K562 (cell line): Measurements from ENCODE around the gene SHISA4. TPM values are rescaled to one million over a fixed set of nuclear protein-coding genes. Genes with fewer than 3 reads are reported as not detected.

Experiments used
- ATAC-seq: fragments of 200-7000 bp; cut with Tn5 transposase; 3 replicates; pipeline ENCODE4 v1.9.1; 2020; ENCODE audit warnings: moderate library complexity
- BruUV-seq: library from RNA; stranded (reverse); fragments of 400-500 nt; replicated peaks from 2 replicates; lab custom pipeline; 2021; lab: Mats Ljungman, UMichigan
- CTCF ChIA-PET: fragments of 300-600 bp; formaldehyde crosslinking; extraction: SDS; loops from one replicate; lab custom pipeline; 2021; ENCODE audit warnings: low intra/inter-chr PET ratio; lab: Yijun Ruan, JAX
- POLR2A ChIA-PET: fragments of 300-600, 350-650 bp; sonication (Branson Sonifier 250); formaldehyde crosslinking; extraction: SDS; loops from one replicate; lab custom pipeline; 2021; ENCODE audit warnings: antibody characterized with exemption, inconsistent platforms; lab: Yijun Ruan, JAX
- DNase-seq, 4 experiments: peaks; one replicate each; pipeline versions ENCODE4 v3.0.0 to v3.0.0-alpha.2; 2011 to 2018; ENCODE audit warnings: low spot score in 3 of 4, mixed read lengths in 3 of 4; ENCODE audit errors: extremely low read depth in 1 of 4
- FAIRE-seq: peaks from 2 replicates; lab custom pipeline; 2011; peaks lifted over from hg19 to GRCh38; lab: Jason Lieb, UNC
- H2AFZ ChIP-seq: 2 replicates; pipeline ENCODE4 v1.6.0; 2011; ENCODE audit warnings: low read depth, low read length, control low read depth, inconsistent platforms
- H3K27ac ChIP-seq: fragments of 200-600 bp; 3 replicates; pipeline ENCODE4 v1.8.0; 2011; ENCODE audit warnings: low read depth, mild to moderate bottlenecking, control low read depth, inconsistent platforms, low read length, moderate library complexity, mixed read lengths; ENCODE audit errors: extremely low read depth
- H3K27me3 ChIP-seq, 2 experiments: fragments of 300-600 bp in 1 of 2; 2 replicates in 1 of 2; 3 replicates in 1 of 2; pipeline versions ENCODE4 v1.6.0 to v1.8.0; 2011; ENCODE audit warnings: inconsistent platforms in 2 of 2, low read length in 2 of 2, mild to moderate bottlenecking in 1 of 2, mixed read lengths in 1 of 2, moderate library complexity in 1 of 2; ENCODE audit not compliant: control insufficient read depth in 2 of 2, insufficient read depth in 2 of 2
- H3K36me3 ChIP-seq: fragments of 300-600 bp; 3 replicates; pipeline ENCODE4 v1.8.0; 2011; ENCODE audit warnings: mild to moderate bottlenecking, low read length, inconsistent platforms; ENCODE audit not compliant: control insufficient read depth, insufficient read depth
- H3K4me1 ChIP-seq, 2 experiments: fragments of 200-600 bp in 1 of 2; replicated peaks in 1 of 2; 2 replicates in 1 of 2; 3 replicates in 1 of 2; pipeline versions ENCODE4 v1.5.1 to v1.8.0; 2011; ENCODE audit warnings: inconsistent platforms in 2 of 2, low read length in 2 of 2, mild to moderate bottlenecking in 1 of 2, mixed read lengths in 1 of 2, moderate library complexity in 1 of 2; ENCODE audit not compliant: control insufficient read depth in 2 of 2, insufficient read depth in 2 of 2
- H3K4me2 ChIP-seq: 2 replicates; pipeline ENCODE4 v1.6.1; 2011; ENCODE audit warnings: low read length, control low read depth, inconsistent platforms, mixed read lengths; ENCODE audit not compliant: insufficient read depth
- H3K4me3 ChIP-seq: fragments of 200-600 bp; sonication (generic), shearing (Covaris generic); 2 replicates; pipeline ENCODE4 v1.5.1; 2016; ENCODE audit warnings: control low read depth, inconsistent platforms
- H3K79me2 ChIP-seq: fragments of 200-600 bp; 3 replicates; pipeline ENCODE4 v1.8.0; 2011; ENCODE audit warnings: low read length, inconsistent platforms; ENCODE audit not compliant: control insufficient read depth, insufficient read depth
- H3K9ac ChIP-seq, 2 experiments: 2 replicates each; pipeline versions ENCODE4 v1.6.0 to v1.6.1; 2011; ENCODE audit warnings: low read depth in 2 of 2, low read length in 2 of 2, control low read depth in 1 of 2, inconsistent platforms in 1 of 2, mild to moderate bottlenecking in 1 of 2, mixed read lengths in 1 of 2; ENCODE audit not compliant: insufficient read depth in 1 of 2
- H3K9me1 ChIP-seq: one replicate; pipeline ENCODE4 v1.6.0; 2011; ENCODE audit warnings: inconsistent platforms, mild to moderate bottlenecking, low read length, moderate library complexity; ENCODE audit not compliant: control insufficient read depth, insufficient read depth
- H3K9me3 ChIP-seq: replicated peaks from 2 replicates; pipeline ENCODE4 v1.5.1; 2011; ENCODE audit warnings: low read depth, low read length, inconsistent platforms; ENCODE audit not compliant: control insufficient read depth, insufficient read depth
- H4K20me1 ChIP-seq: replicated peaks from 2 replicates; pipeline ENCODE4 v1.6.1; 2011; ENCODE audit warnings: low read length, inconsistent platforms, mixed read lengths; ENCODE audit not compliant: control insufficient read depth, insufficient read depth
- CBX2 ChIP-seq: fragments of 200-600 bp; sonication (generic); IDR thresholded peaks from one replicate; pipeline ENCODE4 v1.6.1; 2012; ENCODE audit warnings: mild to moderate bottlenecking, low read length, inconsistent platforms; ENCODE audit not compliant: insufficient read depth, poor library complexity, severe bottlenecking
- CEBPB ChIP-seq: fragments of 450-650 bp; IDR thresholded peaks from 2 replicates; pipeline ENCODE4 v1.6.1; 2016; ENCODE audit warnings: missing genetic modification characterization, missing compliant biosample characterization
- CTBP1 ChIP-seq: fragments of 450-650 bp; IDR thresholded peaks from 2 replicates; pipeline ENCODE4 v1.6.1; 2016; ENCODE audit warnings: borderline replicate concordance
- DACH1 ChIP-seq: fragments of 450-650 bp; IDR thresholded peaks from 2 replicates; pipeline ENCODE4 v1.6.1; 2018; ENCODE audit not compliant: partially characterized antibody
- IFI16 ChIP-seq: fragments of 250-450 bp; sonication (Bioruptor Pico); IDR thresholded peaks from 2 replicates; pipeline ENCODE4 v2.1.2; 2022; ENCODE audit warnings: mild to moderate bottlenecking, inconsistent platforms
- MAFF ChIP-seq: IDR thresholded peaks from 2 replicates; pipeline ENCODE4 v1.6.1; 2012; ENCODE audit warnings: low read length, improper control_type of control experiment
- NEUROD1 ChIP-seq: fragments of 150-350 bp; IDR thresholded peaks from 2 replicates; pipeline ENCODE4 v1.6.1; 2014; ENCODE audit warnings: borderline replicate concordance, low read length, low read depth; ENCODE audit not compliant: partially characterized antibody
- PCBP2 ChIP-seq: fragments of 200-400 bp; formaldehyde crosslinking; IDR thresholded peaks from 2 replicates; pipeline ENCODE4 v1.6.1; 2018; ENCODE audit warnings: low read length, low read depth, mild to moderate bottlenecking, moderate library complexity; ENCODE audit not compliant: poor library complexity, severe bottlenecking
- PTBP1 ChIP-seq: fragments of 200-400 bp; formaldehyde crosslinking; IDR thresholded peaks from 2 replicates; pipeline ENCODE4 v1.6.1; 2017; ENCODE audit warnings: low read depth, low read length
- SRF ChIP-seq, 2 experiments: fragments of 250-450, 450-650 bp in 1 of 2; sonication (Bioruptor Pico) in 1 of 2; sonication (generic) in 1 of 2; formaldehyde crosslinking; IDR thresholded peaks; 2 replicates each; pipeline versions ENCODE4 v1.5.0 to v1.5.1; 2020 to 2022; ENCODE audit warnings: mild to moderate bottlenecking in 1 of 2, missing genetic modification reagents in 1 of 2
- THAP12 ChIP-seq: fragments of 250-450 bp; sonication (Bioruptor Pico); IDR thresholded peaks from 2 replicates; pipeline ENCODE4 v1.9.0; 2021; ENCODE audit warnings: mild to moderate bottlenecking, inconsistent platforms
- ZFP36 ChIP-seq: fragments of 150-350 bp; IDR thresholded peaks from 2 replicates; pipeline ENCODE4 v1.6.1; 2018; ENCODE audit warnings: low read length, low read depth; ENCODE audit not compliant: partially characterized antibody
- WGBS: fragments of 100-300 bp; shearing (Covaris generic); methylation state at CpG from one replicate; pipeline ENCODE4 v1.1.6; 2016; ENCODE audit warnings: low coverage, mixed read lengths; ENCODE audit not compliant: insufficient coverage; ENCODE audit errors: missing lambda C conversion rate; 5-methylcytosine and 5-hydroxymethylcytosine counted together
- in situ Hi-C: fragments of 300-500 bp; cut with MboI; formaldehyde crosslinking; loops from 4 replicates; pipeline ENCODE4 v1.15.0; 2018; ENCODE audit warnings: inconsistent platforms, mixed read lengths
- intact Hi-C: fragments of 100-400 bp; cut with micrococcal nuclease; formaldehyde crosslinking; loops from 2 replicates; pipeline ENCODE4 v1.14.2; 2022
- polyA plus RNA-seq, 8 experiments: library from polyadenylated mRNA; depleted of rRNA in 4 of 8; stranded (reverse) in 5 of 8; unstranded in 3 of 8; fragments of >200 nt; fragmentation: Nextera tagmentation in 2 of 8; fragmentation: Illumina TruSeq in 1 of 8; extraction: Ambion mirVana in 2 of 8; extraction: Trizol in 1 of 8; gene quantifications; 2 replicates each; pipeline versions ENCODE4 v1.2.1 to v1.2.3, GENCODE V29; 2011 to 2014; ENCODE audit warnings: inconsistent platforms in 1 of 8, missing spikeins in 1 of 8
- total RNA-seq, 7 experiments: library from RNA; depleted of rRNA in 6 of 7; stranded (reverse); fragments of >200 nt in 6 of 7; fragmentation: Illumina TruSeq in 2 of 7; extraction: Trizol in 2 of 7; gene quantifications; 2 replicates each; pipeline versions ENCODE4 v1.2.1 to v1.2.3, GENCODE V29; 2011 to 2021; ENCODE audit warnings: low replicate concordance in 1 of 7

The SHISA4 gene
- total and polyA plus RNA-seq, 9 of the 15 experiments (the other 6 are each of a cell fraction or from before 2014, with no cell fraction given), result 0.15 to 0.95 (median 0.68) TPM; not detected in 2

GRCh38 chr1:201925981-201926645, 37.4 kb downstream of the SHISA4 start:
- DNase-seq, result no peak
- H3K4me2 ChIP-seq, result no peak overlapping the region
- peak overlapping the region; percentile 77 for H2AFZ ChIP-seq
- H3K27ac ChIP-seq, result peak overlapping the region; percentile 34; the same call in 1 of the 3 replicates
- ChIA-PET CTCF (no interaction called here), POLR2A (interaction anchor here (0.6 to 2.9 kb wide), 3 partner anchors 14 to 130 kb away, joined by 4 to 12 read pairs (median 5); partner anchors contain the start of gene TIMM17A)
- no peaks in the 10 kb centered on the region for H3K27me3 ChIP-seq
- no peaks in the 10 kb centered on the region for H3K9me3 ChIP-seq
- WGBS, result 38% methylated on average over 5 of the region's 5 CpGs
- intact Hi-C loops (no loop called here), in situ Hi-C loops (no loop called here)
- H3K4me3 ChIP-seq, result no peak overlapping the region
- no peaks in the 10 kb centered on the region for H3K9me1 ChIP-seq
- ATAC-seq, result peak; percentile 20; the same call in 2 of the 3 replicates
- no peaks in the 10 kb centered on the region for H4K20me1 ChIP-seq
- no TSS peak for BruUV-seq
- peaks cover 20 to 39% of the 10 kb centered on the region in 2 experiments for H3K4me1 ChIP-seq
- TF ChIP-seq SRF (CRISPR knock-in tag; IDR thresholded peaks at IDR 0.05) (peak in 1 of 2 experiments; percentile 79; a peak in 1 of 4 replicates), CBX2 (no peak)
- H3K36me3 ChIP-seq, result no peaks in the 10 kb centered on the region
- peak overlapping the region in 1 of 2 experiments; percentile 6; a peak in 1 of 4 replicates for H3K9ac ChIP-seq
- no peaks in the 10 kb centered on the region for H3K79me2 ChIP-seq
- no peak for FAIRE-seq

- 32% methylated on average over 3 of the region's 3 CpGs for WGBS
- ChIA-PET CTCF (no interaction called here), POLR2A (interaction anchor here (0.7 to 2.9 kb wide), 5 partner anchors 15 to 90 kb away, joined by 3 to 12 read pairs (median 4); partner anchors contain the start of gene TIMM17A)
- BruUV-seq, result no TSS peak
- H3K4me1 ChIP-seq, result peaks cover 16 to 32% of the 10 kb centered on the region in 2 experiments
- H2AFZ ChIP-seq, result 0 out of 2 replicates have a peak overlapping the region, but pooled peaks have one; percentile 27
- FAIRE-seq (no peak), ATAC-seq (peak; percentile 9; the same call in 1 of the 3 replicates), DNase-seq (peak in 1 of 4 experiments; percentile 37)
- no peaks in the 10 kb centered on the region for H3K79me2 ChIP-seq
- H3K9ac ChIP-seq, result no peak overlapping the region
- H3K4me3 ChIP-seq, result no peak overlapping the region
- in situ Hi-C loops (no loop called here), intact Hi-C loops (no loop called here)
- no peak overlapping the region for H3K27ac ChIP-seq
- H3K9me1 ChIP-seq, result no peaks in the 10 kb centered on the region
- no peaks in the 10 kb centered on the region for H4K20me1 ChIP-seq
- H3K9me3 ChIP-seq, result no peaks in the 10 kb centered on the region
- TF ChIP-seq PTBP1 (no peak), THAP12 (no peak), PCBP2 (no peak), CEBPB (no peak), ZFP36 (no peak), IFI16 (CRISPR knock-in tag) (no peak), NEUROD1 (no peak), DACH1 (no peak), MAFF (no peak), CTBP1 (no peak)
- no peak overlapping the region for H3K4me2 ChIP-seq
- no peaks in the 10 kb centered on the region for H3K36me3 ChIP-seq
- H3K27me3 ChIP-seq, result no peaks in the 10 kb centered on the region
Measured at GRCh38 chr1:201928266-201928665, 39.6 kb downstream of the SHISA4 start.
